ENCODE results near the gene CALHM1. TPM values are rescaled to one million over a fixed set of nuclear protein-coding genes. Genes with fewer than 3 reads are reported as not detected.

The CALHM1 gene, protein sequence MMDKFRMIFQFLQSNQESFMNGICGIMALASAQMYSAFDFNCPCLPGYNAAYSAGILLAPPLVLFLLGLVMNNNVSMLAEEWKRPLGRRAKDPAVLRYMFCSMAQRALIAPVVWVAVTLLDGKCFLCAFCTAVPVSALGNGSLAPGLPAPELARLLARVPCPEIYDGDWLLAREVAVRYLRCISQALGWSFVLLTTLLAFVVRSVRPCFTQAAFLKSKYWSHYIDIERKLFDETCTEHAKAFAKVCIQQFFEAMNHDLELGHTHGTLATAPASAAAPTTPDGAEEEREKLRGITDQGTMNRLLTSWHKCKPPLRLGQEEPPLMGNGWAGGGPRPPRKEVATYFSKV
- not detected in 2 replicates for total RNA-seq

GRCh38 chr10:103458720-103459119 is at the start of gene CALHM1:
CALHM1 (minus strand) TSS chr10:103458900; CDS start chr10:103458751, 149 bp downstream.

DNA sequence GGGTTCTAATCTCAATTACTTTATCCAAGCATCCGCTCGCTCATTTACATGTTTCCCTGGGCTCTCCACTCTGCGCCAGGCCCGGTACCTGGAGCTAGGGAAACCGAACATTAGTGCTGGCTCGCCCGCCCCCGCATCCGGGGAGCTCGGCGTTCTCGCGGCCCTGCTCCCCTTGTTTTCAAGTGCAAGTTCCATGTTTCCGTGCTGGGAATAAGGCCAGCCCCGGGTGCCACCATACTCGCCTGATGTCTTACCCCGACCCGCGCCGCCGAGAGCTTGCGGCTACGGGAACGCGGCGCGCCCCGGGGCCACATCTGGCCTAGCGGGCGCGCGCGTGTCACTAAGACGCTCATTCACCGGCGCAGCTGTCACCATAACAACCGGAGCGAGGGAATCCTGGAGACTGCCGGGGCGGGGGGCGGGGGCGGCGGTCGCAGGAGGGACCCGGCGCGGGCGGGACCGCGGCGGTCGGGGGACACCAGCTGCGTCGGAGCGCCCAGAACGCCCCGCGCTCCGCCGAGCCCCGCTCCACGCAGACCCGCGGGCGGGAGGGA is 34.7 kb upstream of the CALHM1 start, which contains the start of gene NEURL1:
Gene NEURL1, plus strand, starts transcription at position 344 of the 554 bp plus-strand sequence. CDS start 683 bp downstream, outside the sequence.

GRCh38 chr10:103479135-103479534 is 20.4 kb upstream of the CALHM1 start, which contains the start of gene CALHM3:
CALHM3 (minus strand) TSS chr10:103479240; CDS start chr10:103479032, 208 bp downstream.

GRCh38 chr10:103451831-103452505 is 6.7 kb downstream of the CALHM1 start, which contains the start of gene CALHM2:
CALHM2 (minus strand) TSS chr10:103452370; CDS start chr10:103449941, 2,429 bp downstream.

Other genes starting within 250 kb of the CALHM1 start
- 0.06 TPM in 1 of 2 replicates, not detected in the other for gene RPEL1, start 213.0 kb downstream of the CALHM1 start, total RNA-seq
- gene INA, start 181.8 kb downstream of the CALHM1 start, total RNA-seq, result under 0.01 and 0.06 TPM in 2 replicates
- gene PCGF6, start 107.8 kb downstream of the CALHM1 start, total RNA-seq, result 8.3 and 11.7 TPM in 2 replicates
- 4.9 and 5.7 TPM in 2 replicates for gene TAF5, start 90.9 kb downstream of the CALHM1 start, total RNA-seq
- gene ATP5MK, start 62.4 kb downstream of the CALHM1 start, total RNA-seq, result 116 and 140 TPM in 2 replicates
- 22.2 and 52.0 TPM in 2 replicates for gene PDCD11, start 62.3 kb downstream of the CALHM1 start, total RNA-seq
- gene CALHM2, start 6.5 kb downstream of the CALHM1 start, total RNA-seq, result 13.6 and 15.5 TPM in 2 replicates
- gene CALHM3, start 20.3 kb upstream of the CALHM1 start, total RNA-seq, result not detected in 2 replicates
- gene NEURL1, start 34.8 kb upstream of the CALHM1 start, total RNA-seq, result under 0.01 and 0.06 TPM in 2 replicates

All from bladder microvascular endothelial cell (primary cell).